NCI-H226 (cell line): ENCODE measurements around the gene OPTC.

Experiments
- DNase-seq: peaks from one replicate; pipeline ENCODE4 v3.0.0-alpha.2; 2015

OPTC gene

DNA sequence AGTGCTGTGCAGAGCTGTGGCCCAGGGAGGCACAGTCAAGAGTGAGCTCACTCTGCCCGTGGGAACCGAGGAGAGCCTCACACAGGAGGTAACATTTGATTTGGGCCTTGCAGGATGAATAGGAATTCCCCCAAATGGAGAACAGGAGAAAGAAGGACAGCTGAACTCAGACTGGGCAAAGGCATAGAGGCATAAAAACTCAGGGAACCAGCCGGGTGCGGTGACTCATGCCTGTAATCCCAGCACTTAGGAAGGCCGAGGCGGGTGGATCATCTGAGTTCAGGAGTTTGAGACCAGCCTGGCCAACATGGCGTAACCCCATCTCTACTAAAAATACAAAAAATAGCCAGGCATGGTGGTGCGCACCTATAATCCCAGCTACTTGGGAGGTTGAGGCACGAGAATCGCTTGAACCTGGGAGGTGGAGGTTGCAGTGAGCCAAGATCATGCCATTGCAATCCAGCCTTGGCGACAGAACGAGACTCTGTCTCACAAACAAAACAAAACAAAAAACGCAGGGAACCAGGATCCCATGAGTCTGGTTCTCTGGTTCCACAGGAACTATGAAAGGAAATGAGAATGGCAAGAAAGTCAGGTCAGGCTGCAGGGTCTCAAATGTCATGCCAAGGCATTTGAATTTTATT, 26.9 kb upstream of the OPTC start:
- peak; percentile 18 for DNase-seq

GRCh38 chr1:203467550-203467921, 26.4 kb upstream of the OPTC start:
- DNase-seq, result no peak

GRCh38 chr1:203468326-203468725, 25.6 kb upstream of the OPTC start:
- no peak for DNase-seq

DNA sequence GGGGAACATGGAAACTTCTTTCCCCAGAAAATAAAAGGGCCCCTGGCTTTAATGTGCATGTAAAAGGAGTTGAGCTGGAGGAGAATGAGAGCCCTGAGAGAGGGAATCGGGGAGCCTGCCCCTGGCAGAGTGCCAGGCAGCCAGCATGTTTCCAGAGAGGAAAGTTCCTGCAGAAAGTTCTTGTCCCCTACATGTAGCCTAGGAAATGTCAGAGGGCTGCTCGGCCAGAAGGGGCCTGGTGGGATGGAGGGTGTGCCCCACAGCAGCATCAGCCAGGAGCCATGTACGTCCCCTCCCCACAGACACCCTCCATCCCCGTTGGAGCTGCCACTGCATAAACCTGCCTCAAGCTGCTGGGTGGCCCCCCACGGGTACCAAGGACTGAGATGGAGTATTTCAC, 23.7 kb upstream of the OPTC start:
- no peak for DNase-seq

- DNase-seq, result no peak
Observed at GRCh38 chr1:203471841-203472240, 22.1 kb upstream of the OPTC start.

DNA sequence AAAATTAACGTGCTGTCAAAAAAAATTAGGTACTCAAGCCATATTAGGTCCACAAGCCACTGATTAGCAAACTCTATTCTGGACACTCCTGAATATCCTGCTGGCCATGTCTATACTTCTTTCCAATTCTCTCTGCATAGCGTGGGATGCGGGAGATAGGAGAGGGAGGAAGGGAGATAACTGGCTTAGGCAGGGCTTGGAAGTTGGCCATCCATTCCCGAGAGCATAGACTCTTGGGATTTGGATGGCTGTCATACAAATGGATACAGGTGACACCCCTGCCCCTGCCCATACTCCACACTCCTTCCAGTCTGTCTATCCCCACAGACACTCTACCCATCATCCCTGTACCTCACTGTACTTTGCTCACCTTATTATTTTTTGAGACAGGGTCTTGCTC, 20.7 kb upstream of the OPTC start:
- no peak for DNase-seq

DNA sequence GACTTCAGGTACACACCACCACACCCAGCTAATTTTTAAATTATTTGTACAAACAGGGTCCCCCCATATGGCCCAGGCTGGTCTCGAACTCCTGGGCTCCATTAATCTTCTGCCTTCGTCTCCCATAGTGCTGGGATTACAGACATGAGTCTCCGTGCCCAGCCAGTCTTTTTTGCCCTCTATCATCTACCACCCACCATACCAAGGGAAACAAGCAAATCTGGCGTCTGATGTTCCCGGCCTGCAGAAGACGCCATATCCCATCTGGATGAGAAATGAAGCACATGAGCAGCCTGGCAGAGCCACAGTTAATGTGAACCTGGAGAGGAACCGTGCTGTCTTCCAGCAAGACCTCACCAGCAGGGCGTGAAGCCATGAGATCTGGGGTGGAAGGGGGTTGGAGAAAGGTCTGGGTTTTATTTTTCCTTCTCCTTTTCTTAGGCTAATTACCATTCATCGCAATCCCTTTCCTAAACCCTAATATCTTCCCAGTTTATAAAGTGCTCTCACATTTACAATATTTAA, 20.1 kb upstream of the OPTC start:
- DNase-seq, result no peak

- DNase-seq, result no peak
Observed at GRCh38 chr1:203475012-203475981, 18.7 kb upstream of the OPTC start, which contains the start of gene PRELP. Gene PRELP (plus strand): TSS chr1:203475806. CDS start chr1:203483185, 7,379 bp downstream.

- DNase-seq, result no peak
Observed at GRCh38 chr1:203476216-203476814, 17.6 kb upstream of the OPTC start.

DNA sequence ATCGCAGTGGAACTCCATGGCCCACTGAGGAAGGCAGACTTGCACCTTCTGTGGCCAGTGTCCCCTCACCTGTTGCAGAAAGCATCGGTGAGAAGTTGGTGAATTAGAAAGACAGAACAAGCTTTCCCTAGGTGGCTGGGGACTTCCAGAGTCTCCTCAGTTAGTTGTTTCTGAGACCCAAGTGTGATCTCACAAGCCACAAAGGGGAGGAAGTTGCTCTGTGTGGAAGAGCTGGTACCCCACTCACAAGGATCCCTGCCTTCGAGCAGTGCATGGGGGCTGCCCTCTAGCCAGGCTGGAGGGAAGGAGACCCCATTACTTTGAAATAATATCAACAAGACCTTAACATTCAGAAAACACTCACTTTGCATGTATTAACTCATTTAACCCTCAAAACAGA, 16.2 kb upstream of the OPTC start:
- no peak for DNase-seq

GRCh38 chr1:203478231-203478630, 15.7 kb upstream of the OPTC start:
- no peak for DNase-seq

- DNase-seq, result no peak
Observed at GRCh38 chr1:203478986-203479385, 15.0 kb upstream of the OPTC start.

GRCh38 chr1:203479646-203480045, 14.3 kb upstream of the OPTC start:
- no peak for DNase-seq

DNA sequence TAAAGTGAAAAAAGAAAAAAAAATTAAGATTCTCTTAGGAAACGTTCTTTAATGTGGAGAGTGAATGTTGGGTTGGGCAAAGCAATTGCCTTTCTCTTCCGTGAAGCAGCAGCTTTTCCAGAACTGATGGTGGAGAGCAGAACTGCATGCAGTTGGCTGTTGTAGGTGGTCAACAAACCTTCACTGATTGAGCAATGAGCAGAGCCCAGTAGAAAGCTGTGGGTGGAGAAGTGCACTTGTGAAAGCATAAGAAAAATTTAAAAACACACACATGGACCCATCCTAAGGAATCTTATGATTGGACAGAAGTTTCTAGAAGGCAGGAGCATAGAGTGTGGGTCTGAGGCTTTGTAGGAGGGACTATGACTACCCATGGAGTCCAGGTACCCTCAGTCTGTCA, 13.9 kb upstream of the OPTC start:
- DNase-seq, result peak; percentile 55

DNA sequence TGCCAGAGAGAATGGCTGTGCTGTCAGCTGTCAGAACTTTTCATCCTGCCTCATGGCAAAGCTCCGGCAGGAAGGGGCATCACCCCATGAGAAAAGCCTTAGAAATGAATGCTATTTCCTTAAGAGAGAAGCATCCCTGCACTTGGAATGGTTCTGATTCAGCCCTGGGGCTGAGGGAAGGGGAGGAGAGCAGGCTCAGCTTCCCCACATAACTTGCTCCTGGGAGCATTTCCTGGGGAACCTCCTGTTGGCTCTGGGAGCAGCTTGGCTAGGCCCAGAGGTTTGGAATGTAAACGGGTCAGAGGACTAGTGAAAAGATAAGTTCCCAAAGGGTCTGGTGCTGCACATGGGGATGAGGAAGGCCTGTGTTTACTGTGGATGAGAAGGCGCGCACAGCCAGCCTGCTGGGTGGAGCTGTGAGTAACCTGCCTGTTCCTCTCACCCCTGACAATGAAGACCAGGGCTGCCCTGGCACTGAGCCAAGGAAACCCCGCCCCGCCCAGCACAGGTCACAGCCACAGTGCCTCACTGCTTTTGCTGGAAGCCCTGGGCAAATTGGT, 13.3 kb upstream of the OPTC start:
- peak; percentile 99 for DNase-seq

DNA sequence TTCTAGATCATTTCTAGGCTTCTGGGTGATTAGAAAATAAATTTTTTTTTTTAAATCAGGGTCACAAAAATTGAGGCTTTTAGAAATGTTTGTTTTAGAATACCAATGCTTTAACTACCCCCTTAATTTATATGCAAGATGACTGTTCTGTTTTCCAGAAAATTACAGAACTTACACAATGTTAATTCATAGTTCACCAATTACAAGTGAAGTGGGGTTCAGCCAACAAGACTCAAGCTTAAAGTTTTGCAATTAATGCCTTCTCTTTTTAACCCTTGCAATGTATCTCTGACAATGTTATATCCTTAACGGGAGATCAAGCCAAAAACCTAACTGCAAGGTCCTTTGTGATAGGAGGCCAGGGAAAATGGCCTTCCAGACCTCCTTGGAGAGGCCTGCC, 12.8 kb upstream of the OPTC start:
- no peak for DNase-seq

DNA sequence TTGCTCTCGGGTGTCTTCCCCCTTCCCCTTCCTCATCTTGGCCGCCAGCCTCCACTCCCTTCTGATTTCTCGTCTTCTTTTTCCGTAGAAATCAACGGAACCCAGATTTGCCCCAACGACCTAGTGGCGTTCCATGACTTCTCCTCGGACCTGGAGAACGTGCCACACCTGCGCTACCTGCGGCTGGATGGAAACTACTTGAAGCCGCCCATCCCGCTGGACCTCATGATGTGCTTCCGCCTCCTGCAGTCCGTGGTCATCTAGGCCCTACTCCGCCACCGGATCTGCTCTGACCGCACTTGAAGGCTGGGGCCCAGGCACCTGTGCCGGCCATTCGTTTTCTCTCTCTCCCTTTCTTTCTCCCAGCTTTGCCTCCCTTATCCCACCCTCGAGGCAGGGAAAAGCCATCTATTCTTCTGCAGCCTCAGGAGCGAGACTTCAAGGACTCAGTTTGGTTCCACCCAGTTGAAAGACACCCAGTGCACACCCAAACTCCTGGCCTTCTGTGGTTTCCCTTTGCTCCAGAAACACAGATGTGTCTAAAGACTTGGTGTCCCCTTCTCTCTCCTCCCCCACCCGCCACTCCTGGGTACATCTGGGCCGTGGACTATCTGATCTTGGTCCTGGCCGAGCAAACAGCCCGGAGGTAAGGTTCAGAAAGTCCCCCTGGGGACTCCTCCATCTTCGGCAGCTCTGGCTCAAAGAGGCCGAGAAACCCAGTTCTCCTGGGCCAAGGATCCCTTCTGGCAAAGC, 7.2 kb upstream of the OPTC start:
- DNase-seq, result no peak

DNA sequence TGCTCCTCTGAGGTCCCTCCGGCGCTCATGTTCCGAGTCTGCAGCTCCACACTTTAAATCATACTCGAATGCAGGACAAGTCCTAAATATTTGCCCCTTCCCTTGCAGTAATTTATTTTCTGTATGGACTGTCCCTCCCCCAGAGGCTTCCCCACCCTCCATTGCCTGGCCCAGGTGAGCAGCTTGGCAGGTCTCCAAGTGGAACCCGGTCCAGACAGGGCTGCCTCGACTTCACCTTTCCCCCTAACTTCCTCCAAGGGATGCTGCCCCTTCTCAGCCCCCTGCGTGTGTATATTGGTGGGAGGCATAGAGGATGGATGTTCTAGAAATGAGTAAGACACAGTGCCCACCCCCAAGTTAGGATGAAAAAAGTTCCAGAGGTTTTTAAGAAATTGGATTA, 5.4 kb upstream of the OPTC start:
- no peak for DNase-seq

DNA sequence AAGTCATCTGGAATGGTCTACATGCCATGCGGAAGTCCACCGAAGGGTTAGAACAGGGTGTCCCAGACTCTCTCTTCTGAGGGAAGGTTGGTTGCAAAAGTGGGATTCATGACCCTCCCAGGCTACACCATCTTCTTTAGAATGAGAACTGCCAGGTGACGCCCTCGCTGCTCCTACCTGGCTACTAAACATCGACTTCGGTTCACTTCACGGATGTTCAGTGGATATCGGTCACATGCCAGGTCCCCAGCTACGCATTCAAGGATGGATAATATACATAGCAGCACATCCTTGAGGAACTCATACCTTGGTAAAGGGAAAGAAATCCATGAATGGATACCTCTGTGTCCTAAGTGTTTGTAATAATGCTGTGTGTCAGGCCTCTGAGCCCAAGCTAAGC, 3.3 kb upstream of the OPTC start:
- no peak for DNase-seq

DNA sequence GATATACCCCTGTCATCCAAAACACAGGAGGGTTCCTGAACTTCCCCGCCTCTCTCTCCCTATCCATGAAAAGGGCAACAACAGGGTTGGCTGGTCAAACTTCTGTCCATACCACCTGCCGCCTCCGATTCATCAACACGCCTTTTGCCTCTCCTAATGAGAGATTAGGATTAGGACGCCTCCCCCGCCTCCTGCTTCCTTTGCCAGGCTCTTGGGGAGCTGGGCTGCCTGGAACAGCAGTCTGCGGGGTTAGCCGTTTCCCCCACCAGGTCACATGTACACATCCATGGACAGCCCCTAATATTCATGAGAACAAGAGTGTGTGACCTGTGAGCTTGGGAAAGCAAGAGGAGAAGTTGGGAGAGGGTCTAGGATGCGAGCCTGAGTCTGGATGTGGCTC, 2.3 kb upstream of the OPTC start:
- no peak for DNase-seq

- no peak for DNase-seq
Observed at GRCh38 chr1:203492082-203492747, 1.7 kb upstream of the OPTC start.

- DNase-seq, result no peak
Observed at GRCh38 chr1:203492748-203493130, 1.2 kb upstream of the OPTC start.
